ENCODE measurements around the gene CLNS1A. TPM values are rescaled to one million over a fixed set of nuclear protein-coding genes. Genes with fewer than 3 reads are reported as not detected.

CLNS1A gene
- total and polyA plus RNA-seq, 9 of the 15 experiments (the other 6 are each of a cell fraction or from before 2014, with no cell fraction given), result 146 to 472 (median 345) TPM

DNA sequence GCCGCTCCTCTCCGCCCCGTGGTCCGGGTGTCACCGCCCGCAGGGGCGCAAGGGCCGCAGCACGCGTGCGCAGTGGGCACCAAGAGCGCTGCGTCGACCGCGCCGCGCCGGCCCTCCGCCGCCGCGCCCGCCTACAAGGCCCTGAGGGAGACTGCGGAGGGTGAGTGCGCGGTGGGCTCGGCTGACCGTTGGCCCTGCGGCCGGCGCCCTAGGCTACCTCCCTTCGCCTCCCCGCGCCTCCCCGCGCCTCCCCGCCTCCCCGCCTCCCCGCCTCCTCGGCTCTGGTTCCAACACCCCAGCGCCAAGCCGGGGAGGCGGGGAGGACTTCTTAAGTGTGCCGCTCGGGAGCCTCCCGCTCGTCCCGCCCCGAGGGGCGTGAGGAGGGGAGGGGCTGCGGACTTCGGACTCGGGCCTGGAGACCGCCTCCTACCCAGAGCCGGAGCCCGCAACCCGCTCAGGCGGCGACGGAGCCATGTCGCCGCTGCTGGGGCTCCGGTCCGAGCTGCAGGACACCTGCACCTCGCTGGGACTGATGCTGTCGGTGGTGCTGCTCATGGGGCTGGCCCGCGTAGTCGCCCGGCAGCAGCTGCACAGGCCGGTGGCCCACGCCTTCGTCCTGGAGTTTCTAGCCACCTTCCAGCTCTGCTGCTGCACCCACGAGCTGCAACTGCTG, 47.9 kb downstream of the CLNS1A start, which contains the start of gene AQP11 (continued):
- TF ChIP-seq, protein P1, sequence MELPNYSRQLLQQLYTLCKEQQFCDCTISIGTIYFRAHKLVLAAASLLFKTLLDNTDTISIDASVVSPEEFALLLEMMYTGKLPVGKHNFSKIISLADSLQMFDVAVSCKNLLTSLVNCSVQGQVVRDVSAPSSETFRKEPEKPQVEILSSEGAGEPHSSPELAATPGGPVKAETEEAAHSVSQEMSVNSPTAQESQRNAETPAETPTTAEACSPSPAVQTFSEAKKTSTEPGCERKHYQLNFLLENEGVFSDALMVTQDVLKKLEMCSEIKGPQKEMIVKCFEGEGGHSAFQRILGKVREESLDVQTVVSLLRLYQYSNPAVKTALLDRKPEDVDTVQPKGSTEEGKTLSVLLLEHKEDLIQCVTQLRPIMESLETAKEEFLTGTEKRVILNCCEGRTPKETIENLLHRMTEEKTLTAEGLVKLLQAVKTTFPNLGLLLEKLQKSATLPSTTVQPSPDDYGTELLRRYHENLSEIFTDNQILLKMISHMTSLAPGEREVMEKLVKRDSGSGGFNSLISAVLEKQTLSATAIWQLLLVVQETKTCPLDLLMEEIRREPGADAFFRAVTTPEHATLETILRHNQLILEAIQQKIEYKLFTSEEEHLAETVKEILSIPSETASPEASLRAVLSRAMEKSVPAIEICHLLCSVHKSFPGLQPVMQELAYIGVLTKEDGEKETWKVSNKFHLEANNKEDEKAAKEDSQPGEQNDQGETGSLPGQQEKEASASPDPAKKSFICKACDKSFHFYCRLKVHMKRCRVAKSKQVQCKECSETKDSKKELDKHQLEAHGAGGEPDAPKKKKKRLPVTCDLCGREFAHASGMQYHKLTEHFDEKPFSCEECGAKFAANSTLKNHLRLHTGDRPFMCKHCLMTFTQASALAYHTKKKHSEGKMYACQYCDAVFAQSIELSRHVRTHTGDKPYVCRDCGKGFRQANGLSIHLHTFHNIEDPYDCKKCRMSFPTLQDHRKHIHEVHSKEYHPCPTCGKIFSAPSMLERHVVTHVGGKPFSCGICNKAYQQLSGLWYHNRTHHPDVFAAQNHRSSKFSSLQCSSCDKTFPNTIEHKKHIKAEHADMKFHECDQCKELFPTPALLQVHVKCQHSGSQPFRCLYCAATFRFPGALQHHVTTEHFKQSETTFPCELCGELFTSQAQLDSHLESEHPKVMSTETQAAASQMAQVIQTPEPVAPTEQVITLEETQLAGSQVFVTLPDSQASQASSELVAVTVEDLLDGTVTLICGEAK (IDR thresholded peaks at IDR 0.05), result no peak
- TF ChIP-seq, protein P1 (CRISPR knock-in tag; IDR thresholded peaks at IDR 0.05), result no peak
- TF ChIP-seq ZNF354B (CRISPR knock-in tag; IDR thresholded peaks at IDR 0.05) (no peak), TEAD4 (IDR thresholded peaks at IDR 0.05; ENCODE audit: low read length) (no peak), TEAD4 (CRISPR knock-in tag; IDR thresholded peaks at IDR 0.05; ENCODE audit: borderline replicate concordance) (no peak), BACH1 (tag; IDR thresholded peaks at IDR 0.05) (no peak), CEBPG (CRISPR knock-in tag; IDR thresholded peaks at IDR 0.05) (no peak), CEBPG (tag; conservative IDR thresholded peaks at IDR 0.05 in 1 of 2, IDR thresholded peaks at IDR 0.05 in 1 of 2) (no peak), EP300 (IDR thresholded peaks at IDR 0.05; ENCODE audit: low read length) (no peak), XRCC3 (IDR thresholded peaks at IDR 0.05) (no peak)
- TF ChIP-seq, protein P2, sequence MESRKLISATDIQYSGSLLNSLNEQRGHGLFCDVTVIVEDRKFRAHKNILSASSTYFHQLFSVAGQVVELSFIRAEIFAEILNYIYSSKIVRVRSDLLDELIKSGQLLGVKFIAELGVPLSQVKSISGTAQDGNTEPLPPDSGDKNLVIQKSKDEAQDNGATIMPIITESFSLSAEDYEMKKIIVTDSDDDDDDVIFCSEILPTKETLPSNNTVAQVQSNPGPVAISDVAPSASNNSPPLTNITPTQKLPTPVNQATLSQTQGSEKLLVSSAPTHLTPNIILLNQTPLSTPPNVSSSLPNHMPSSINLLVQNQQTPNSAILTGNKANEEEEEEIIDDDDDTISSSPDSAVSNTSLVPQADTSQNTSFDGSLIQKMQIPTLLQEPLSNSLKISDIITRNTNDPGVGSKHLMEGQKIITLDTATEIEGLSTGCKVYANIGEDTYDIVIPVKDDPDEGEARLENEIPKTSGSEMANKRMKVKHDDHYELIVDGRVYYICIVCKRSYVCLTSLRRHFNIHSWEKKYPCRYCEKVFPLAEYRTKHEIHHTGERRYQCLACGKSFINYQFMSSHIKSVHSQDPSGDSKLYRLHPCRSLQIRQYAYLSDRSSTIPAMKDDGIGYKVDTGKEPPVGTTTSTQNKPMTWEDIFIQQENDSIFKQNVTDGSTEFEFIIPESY (CRISPR knock-in tag; IDR thresholded peaks at IDR 0.05), result no peak
- TF ChIP-seq, protein P3, sequence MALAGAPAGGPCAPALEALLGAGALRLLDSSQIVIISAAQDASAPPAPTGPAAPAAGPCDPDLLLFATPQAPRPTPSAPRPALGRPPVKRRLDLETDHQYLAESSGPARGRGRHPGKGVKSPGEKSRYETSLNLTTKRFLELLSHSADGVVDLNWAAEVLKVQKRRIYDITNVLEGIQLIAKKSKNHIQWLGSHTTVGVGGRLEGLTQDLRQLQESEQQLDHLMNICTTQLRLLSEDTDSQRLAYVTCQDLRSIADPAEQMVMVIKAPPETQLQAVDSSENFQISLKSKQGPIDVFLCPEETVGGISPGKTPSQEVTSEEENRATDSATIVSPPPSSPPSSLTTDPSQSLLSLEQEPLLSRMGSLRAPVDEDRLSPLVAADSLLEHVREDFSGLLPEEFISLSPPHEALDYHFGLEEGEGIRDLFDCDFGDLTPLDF (CRISPR knock-in tag; IDR thresholded peaks at IDR 0.05), result no peak
- TF ChIP-seq, protein P4, sequence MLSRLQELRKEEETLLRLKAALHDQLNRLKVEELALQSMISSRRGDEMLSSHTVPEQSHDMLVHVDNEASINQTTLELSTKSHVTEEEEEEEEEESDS (CRISPR knock-in tag; IDR thresholded peaks at IDR 0.05), result no peak
- TF ChIP-seq, protein P5, sequence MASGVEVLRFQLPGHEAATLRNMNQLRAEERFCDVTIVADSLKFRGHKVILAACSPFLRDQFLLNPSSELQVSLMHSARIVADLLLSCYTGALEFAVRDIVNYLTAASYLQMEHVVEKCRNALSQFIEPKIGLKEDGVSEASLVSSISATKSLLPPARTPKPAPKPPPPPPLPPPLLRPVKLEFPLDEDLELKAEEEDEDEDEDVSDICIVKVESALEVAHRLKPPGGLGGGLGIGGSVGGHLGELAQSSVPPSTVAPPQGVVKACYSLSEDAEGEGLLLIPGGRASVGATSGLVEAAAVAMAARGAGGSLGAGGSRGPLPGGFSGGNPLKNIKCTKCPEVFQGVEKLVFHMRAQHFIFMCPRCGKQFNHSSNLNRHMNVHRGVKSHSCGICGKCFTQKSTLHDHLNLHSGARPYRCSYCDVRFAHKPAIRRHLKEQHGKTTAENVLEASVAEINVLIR (CRISPR knock-in tag; IDR thresholded peaks at IDR 0.05), result 0 out of 2 replicates have a peak, but pooled peaks have one; percentile 21

All from K562 (cell line).